MM.1S (cell line): ENCODE results near the gene ADNP.

ENCODE experiments used
- DNase-seq: peaks from one replicate; pipeline ENCODE4 v3.0.0-alpha.2; 2015
- H2AFZ ChIP-seq: fragments of 300-600 bp; sonication (generic); 2 replicates; pipeline ENCODE4 v1.6.0; 2016; ENCODE audit warnings: antibody characterized with exemption, low read length
- H3F3A ChIP-seq: fragments of 300-600 bp; sonication (generic); 2 replicates; pipeline ENCODE4 v1.6.1; 2016; ENCODE audit warnings: mild to moderate bottlenecking, antibody characterized with exemption, low read length, moderate library complexity, mixed read lengths; ENCODE audit not compliant: insufficient read depth
- H3K27ac ChIP-seq: fragments of 300-600 bp; sonication (generic); 2 replicates; pipeline ENCODE4 v1.5.1; 2016; ENCODE audit warnings: mild to moderate bottlenecking, low read length
- H3K27me3 ChIP-seq: fragments of 300-600 bp; sonication (generic); replicated peaks from 2 replicates; pipeline ENCODE4 v1.6.0; 2016; ENCODE audit warnings: low read length; ENCODE audit not compliant: insufficient read depth
- H3K36me3 ChIP-seq: fragments of 300-600 bp; sonication (generic); replicated peaks from 2 replicates; pipeline ENCODE4 v1.6.1; 2016; ENCODE audit warnings: mild to moderate bottlenecking, low read length, mixed read lengths; ENCODE audit not compliant: insufficient read depth
- H3K4me1 ChIP-seq: fragments of 300-600 bp; sonication (generic); 2 replicates; pipeline ENCODE4 v1.6.1; 2016; ENCODE audit warnings: low read length, mixed read lengths
- H3K4me2 ChIP-seq: fragments of 300-600 bp; sonication (generic); 2 replicates; pipeline ENCODE4 v1.6.0; 2016; ENCODE audit warnings: low read depth, low read length
- H3K4me3 ChIP-seq: fragments of 300-600 bp; sonication (generic); 2 replicates; pipeline ENCODE4 v1.5.1; 2016; ENCODE audit warnings: low read length, mixed read lengths
- H3K79me2 ChIP-seq: fragments of 300-600 bp; sonication (generic); 2 replicates; pipeline ENCODE4 v1.6.1; 2016; ENCODE audit warnings: mixed run types, low read length, mixed read lengths
- H3K9ac ChIP-seq: fragments of 300-600 bp; sonication (generic); 2 replicates; pipeline ENCODE4 v1.6.1; 2016; ENCODE audit warnings: low read length, mixed read lengths
- H3K9me2 ChIP-seq: fragments of 300-600 bp; sonication (generic); replicated peaks from 2 replicates; pipeline ENCODE4 v1.6.1; 2016; ENCODE audit warnings: mild to moderate bottlenecking, low read length, mixed read lengths; ENCODE audit not compliant: insufficient read depth
- H3K9me3 ChIP-seq: fragments of 300-600 bp; sonication (generic); replicated peaks from 2 replicates; pipeline ENCODE4 v1.6.1; 2016; ENCODE audit warnings: mild to moderate bottlenecking, low read length, mixed read lengths; ENCODE audit not compliant: insufficient read depth
- H4K20me1 ChIP-seq: fragments of 300-600 bp; sonication (generic); 2 replicates; pipeline ENCODE4 v1.6.1; 2016; ENCODE audit warnings: mild to moderate bottlenecking, low read length, moderate library complexity, mixed read lengths; ENCODE audit not compliant: insufficient read depth
- CTCF ChIP-seq: fragments of 300-600 bp; sonication (generic); IDR thresholded peaks from 2 replicates; pipeline ENCODE4 v1.5.1; 2016; ENCODE audit warnings: antibody characterized with exemption, low read length, mixed read lengths
- EZH2 ChIP-seq: fragments of 300-600 bp; sonication (generic); optimal IDR thresholded peaks from 2 replicates; pipeline ENCODE3; 2017; ENCODE audit warnings: low read depth, mild to moderate bottlenecking, antibody characterized with exemption, low read length, mixed read lengths
- EZH2phosphoT487 ChIP-seq: fragments of 300-600 bp; sonication (generic); IDR thresholded peaks from 2 replicates; pipeline ENCODE4 v1.6.1; 2018; ENCODE audit warnings: antibody characterized with exemption, low read length

ADNP gene

GRCh38 chr20:50857348-50857747, 73.9 kb downstream of the ADNP start:
- no peaks in the 10 kb centered on the region for H3K9me2 ChIP-seq
- H3K27ac ChIP-seq: no peak overlapping the region
- no peak for TF ChIP-seq EZH2phosphoT487
- no peak for TF ChIP-seq EZH2
- no peak for TF ChIP-seq CTCF
- no peak for DNase-seq
- H3K9ac ChIP-seq: no peak overlapping the region
- no peaks in the 10 kb centered on the region for H3K4me1 ChIP-seq
- H4K20me1 ChIP-seq: no peaks in the 10 kb centered on the region
- no peak overlapping the region for H2AFZ ChIP-seq
- no peaks in the 10 kb centered on the region for H3K27me3 ChIP-seq
- H3F3A ChIP-seq: no peaks in the 10 kb centered on the region
- no peak overlapping the region for H3K4me3 ChIP-seq
- no peaks in the 10 kb centered on the region for H3K79me2 ChIP-seq
- H3K4me2 ChIP-seq: no peak overlapping the region
- H3K36me3 ChIP-seq: no peaks in the 10 kb centered on the region
- H3K9me3 ChIP-seq: no peaks in the 10 kb centered on the region

DNA sequence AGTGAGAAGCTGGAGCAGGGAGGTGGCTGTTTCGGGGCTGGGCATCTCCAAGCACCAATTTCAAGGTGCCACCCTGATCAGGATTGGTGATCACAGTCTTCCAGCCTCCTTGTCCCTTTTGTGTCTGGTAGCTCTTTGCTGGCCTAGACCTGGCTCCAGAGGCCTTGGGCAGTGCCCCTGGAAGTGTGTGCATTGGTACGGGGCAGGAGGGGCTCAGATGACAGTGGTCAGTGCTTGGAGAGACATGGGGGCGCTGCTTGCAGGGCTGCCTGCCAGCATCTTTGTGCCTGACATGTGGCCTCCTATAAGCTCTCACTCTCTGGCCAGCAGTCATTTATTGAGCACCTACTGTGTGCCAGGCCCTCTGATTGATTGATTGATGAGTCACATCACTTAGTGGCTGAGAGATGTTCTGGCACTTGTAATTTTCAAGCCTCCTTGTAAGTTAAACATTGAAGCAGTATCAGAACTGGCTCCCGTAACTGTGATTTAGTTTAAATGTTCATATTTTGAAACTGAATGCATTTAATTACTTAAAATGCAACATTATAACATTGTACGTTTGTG, 74.7 kb downstream of the ADNP start:
- no peaks in the 10 kb centered on the region for H3F3A ChIP-seq
- no peak overlapping the region for H3K4me2 ChIP-seq
- H3K27ac ChIP-seq: no peak overlapping the region

DNA sequence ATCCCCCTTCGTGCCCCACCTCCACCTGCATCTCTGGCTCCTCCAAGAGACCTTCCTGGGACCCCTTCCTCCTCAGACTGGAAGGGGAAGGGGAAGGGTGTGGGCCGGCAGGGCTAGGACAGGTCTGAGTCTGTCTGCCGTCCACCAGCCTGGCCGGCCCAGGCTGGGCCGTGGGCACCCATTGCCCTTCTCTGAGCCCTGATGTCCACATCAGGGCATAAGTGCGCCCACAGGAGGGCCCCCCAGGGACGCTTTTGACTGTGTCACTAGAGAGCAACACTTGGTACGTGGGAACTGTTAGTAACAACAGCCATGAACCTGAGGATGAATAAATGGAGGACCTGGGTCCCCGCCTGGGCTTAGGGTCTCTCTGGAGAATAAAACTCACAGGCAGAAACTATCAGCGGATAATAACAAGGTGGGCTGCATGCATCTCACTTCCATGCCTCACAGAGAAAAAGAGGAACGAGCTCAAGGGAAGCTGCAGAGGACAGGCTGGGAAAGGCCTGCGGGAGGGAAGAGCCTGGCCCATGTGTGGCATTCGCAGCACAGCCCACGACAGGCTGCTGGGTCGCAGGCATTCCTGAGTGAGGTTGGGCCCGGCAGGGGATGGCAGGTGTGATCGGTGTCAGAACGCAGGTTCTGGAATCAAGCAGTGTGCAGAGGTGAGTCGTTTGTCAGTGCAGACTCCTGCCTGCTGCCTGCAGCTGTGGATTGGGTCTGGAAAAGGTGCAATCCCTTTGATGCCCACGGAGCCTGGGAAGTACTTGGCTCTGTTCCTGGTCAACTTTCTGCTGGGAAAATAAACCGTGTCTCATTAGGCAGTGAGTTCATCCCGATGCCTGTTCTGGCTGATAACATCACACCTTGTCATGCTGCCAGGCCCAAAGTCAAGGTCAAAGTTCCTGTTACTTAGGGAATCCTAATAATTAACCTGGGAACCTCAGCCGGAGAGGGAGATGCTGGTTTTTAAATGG, 75.5 kb downstream of the ADNP start:
- no peak overlapping the region for H3K27ac ChIP-seq
- H3K4me3 ChIP-seq: no peak overlapping the region
- no peaks in the 10 kb centered on the region for H4K20me1 ChIP-seq
- H2AFZ ChIP-seq: no peak overlapping the region
- no peaks in the 10 kb centered on the region for H3K9me3 ChIP-seq
- H3K9me2 ChIP-seq: no peaks in the 10 kb centered on the region
- H3K9ac ChIP-seq: no peak overlapping the region
- H3K4me1 ChIP-seq: no peaks in the 10 kb centered on the region
- no peak overlapping the region for H3K4me2 ChIP-seq
- TF ChIP-seq CTCF (no peak), EZH2phosphoT487 (no peak), EZH2 (no peak)
- H3K27me3 ChIP-seq: no peaks in the 10 kb centered on the region
- H3K79me2 ChIP-seq: no peaks in the 10 kb centered on the region
- DNase-seq: no peak
- no peaks in the 10 kb centered on the region for H3K36me3 ChIP-seq
- no peaks in the 10 kb centered on the region for H3F3A ChIP-seq

More for the DNA sequence above, 74.7 kb downstream of the ADNP start:
- H3K4me1 ChIP-seq: no peaks in the 10 kb centered on the region
- H3K79me2 ChIP-seq: no peaks in the 10 kb centered on the region
- H4K20me1 ChIP-seq: no peaks in the 10 kb centered on the region
- no peak for TF ChIP-seq CTCF
- no peak for TF ChIP-seq EZH2
- no peak for TF ChIP-seq EZH2phosphoT487
- no peaks in the 10 kb centered on the region for H3K9me2 ChIP-seq
- no peaks in the 10 kb centered on the region for H3K27me3 ChIP-seq
- H3K9ac ChIP-seq: no peak overlapping the region
- H2AFZ ChIP-seq: no peak overlapping the region
- H3K9me3 ChIP-seq: no peaks in the 10 kb centered on the region
- H3K36me3 ChIP-seq: no peaks in the 10 kb centered on the region
- no peak overlapping the region for H3K4me3 ChIP-seq
- no peak for DNase-seq
